ENCODE data around the gene TM7SF3. TPM values are rescaled to one million over a fixed set of nuclear protein-coding genes. Genes with fewer than 3 reads are reported as not detected.
"Not testable (repeated sequence)": the region's sequence is repeated elsewhere in the genome, so short reads cannot be mapped to it uniquely, and the experiment has no call there.

TM7SF3 gene
- total RNA-seq, 2 experiments from 2014 or later = 32.4 to 33.6 TPM

GRCh38 chr12:26971963-26972362 is 42.2 kb downstream of the TM7SF3 start:
- Mint-ChIP-seq H3K36me3 (peaks cover 37% of the 10 kb centered on the region), H3K4me3 (peak overlapping the region; percentile 9), H3K27me3 (no peaks in the 10 kb centered on the region)

DNA sequence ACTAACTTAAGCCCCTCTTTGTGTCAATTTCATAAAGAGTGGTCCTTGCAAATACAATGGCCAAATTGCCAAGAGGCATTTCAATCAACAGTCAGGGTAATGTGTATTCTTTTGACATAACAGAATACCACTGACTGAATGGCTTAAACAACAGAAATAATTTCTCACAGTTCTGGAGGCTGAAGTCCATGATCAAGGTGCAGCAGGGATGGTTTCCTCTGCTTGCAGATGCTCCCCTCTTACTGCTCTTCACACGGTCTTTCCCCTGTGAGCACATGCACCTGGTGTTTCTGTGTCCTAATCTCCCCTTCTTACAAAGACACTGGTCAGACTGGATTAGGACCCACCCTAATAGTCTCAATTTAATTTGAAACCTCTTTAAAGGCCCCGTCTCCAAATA is 44.0 kb downstream of the TM7SF3 start:
- DNase-seq = no peak
- peaks cover 9% of the 10 kb centered on the region for H3K4me1 Mint-ChIP-seq
- H3K27ac Mint-ChIP-seq = no peak overlapping the region
- H3K27me3 Mint-ChIP-seq = no peaks in the 10 kb centered on the region
- H3K9me3 Mint-ChIP-seq = no peaks in the 10 kb centered on the region
- H3K4me3 Mint-ChIP-seq = no peak overlapping the region
- H3K36me3 Mint-ChIP-seq = peaks cover 29% of the 10 kb centered on the region

More at GRCh38 chr12:26971963-26972362, 42.2 kb downstream of the TM7SF3 start:
- DNase-seq = peak; percentile 70
- H3K27ac Mint-ChIP-seq = peak overlapping the region; percentile 44
- H3K9me3 Mint-ChIP-seq = no peaks in the 10 kb centered on the region
- H3K4me1 Mint-ChIP-seq = peaks cover 9% of the 10 kb centered on the region

DNA sequence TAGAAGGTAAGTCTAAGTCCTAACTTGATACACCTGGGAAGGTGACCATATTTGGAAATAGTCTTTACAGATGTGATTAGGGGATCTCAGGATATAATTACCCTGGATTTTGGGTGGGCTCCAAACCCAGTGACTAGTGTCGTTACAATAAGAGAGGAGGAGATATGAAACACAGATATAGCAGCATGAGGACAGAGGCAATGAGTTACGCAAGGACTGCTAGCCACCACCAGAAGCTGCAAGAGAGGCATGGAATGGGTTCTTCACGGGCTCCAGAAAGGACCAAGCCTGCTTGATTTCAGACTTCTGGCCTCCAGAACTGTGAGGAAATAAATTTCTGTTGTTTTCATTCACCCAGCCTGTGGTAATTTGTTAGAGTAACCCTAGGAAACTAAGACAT is 47.3 kb downstream of the TM7SF3 start:
- H3K27ac Mint-ChIP-seq = no peak overlapping the region
- peaks cover 26% of the 10 kb centered on the region for H3K36me3 Mint-ChIP-seq
- H3K9me3 Mint-ChIP-seq = no peaks in the 10 kb centered on the region
- no peak overlapping the region for H3K4me3 Mint-ChIP-seq
- H3K4me1 Mint-ChIP-seq = peaks cover 8% of the 10 kb centered on the region
- no peaks in the 10 kb centered on the region for H3K27me3 Mint-ChIP-seq
- no peak for DNase-seq

DNA sequence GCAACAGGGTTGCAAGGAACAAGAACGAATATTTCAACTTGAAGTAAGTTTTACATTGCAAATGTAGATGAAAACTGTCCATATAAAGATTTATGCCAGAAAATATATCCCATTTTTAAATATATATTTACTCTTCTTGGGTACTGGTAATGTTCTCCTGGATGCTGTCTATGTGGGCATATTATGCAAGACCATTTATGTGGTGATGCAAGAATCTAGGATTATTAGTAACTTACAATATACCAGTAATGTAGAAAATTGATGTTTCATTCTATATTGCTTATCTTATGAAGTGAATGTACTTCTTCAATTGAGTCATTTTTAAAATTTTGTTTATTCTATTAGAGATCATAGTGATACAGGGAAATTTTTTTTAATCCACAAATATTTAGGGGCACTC is 50.8 kb downstream of the TM7SF3 start:
- Mint-ChIP-seq H3K27me3 (no peaks in the 10 kb centered on the region), H3K27ac (no peak overlapping the region), H3K9me3 (no peaks in the 10 kb centered on the region), H3K4me3 (no peak overlapping the region), H3K36me3 (peaks cover 17% of the 10 kb centered on the region), H3K4me1 (no peaks in the 10 kb centered on the region)
- DNase-seq = no peak

GRCh38 chr12:26961803-26962202 is 52.4 kb downstream of the TM7SF3 start:
- no peaks in the 10 kb centered on the region for H3K4me1 Mint-ChIP-seq
- H3K36me3 Mint-ChIP-seq = peaks cover 17% of the 10 kb centered on the region
- H3K9me3 Mint-ChIP-seq = no peaks in the 10 kb centered on the region

DNA sequence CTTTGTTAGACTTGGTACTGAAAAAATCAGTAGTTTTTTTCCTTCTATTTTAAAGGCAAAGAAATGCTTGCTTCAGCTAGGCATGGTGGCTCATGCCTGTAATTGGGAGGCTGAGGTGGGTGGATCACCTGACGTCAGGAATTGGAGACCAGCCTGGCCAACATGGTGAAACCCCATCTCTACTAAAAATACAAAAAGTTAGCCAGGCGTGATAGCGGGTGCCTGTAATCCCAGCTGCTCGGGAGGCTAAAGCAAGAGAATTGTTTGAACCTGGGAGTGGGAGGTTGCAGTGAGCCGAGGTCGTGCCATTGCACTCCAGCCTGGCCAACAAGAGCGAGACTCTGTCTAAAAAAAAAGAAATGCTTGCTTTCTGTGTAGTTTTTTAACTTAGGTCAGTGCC is 52.8 kb downstream of the TM7SF3 start:
- peaks cover 17% of the 10 kb centered on the region for H3K36me3 Mint-ChIP-seq
- not testable (repeated sequence) for H3K9me3 Mint-ChIP-seq, H3K27ac Mint-ChIP-seq, DNase-seq, H3K4me3 Mint-ChIP-seq, H3K27me3 Mint-ChIP-seq, H3K4me1 Mint-ChIP-seq

More at GRCh38 chr12:26961803-26962202, 52.4 kb downstream of the TM7SF3 start:
- no peak overlapping the region for H3K27ac Mint-ChIP-seq
- H3K4me3 Mint-ChIP-seq = no peak overlapping the region
- H3K27me3 Mint-ChIP-seq = no peaks in the 10 kb centered on the region
- DNase-seq = no peak

DNA sequence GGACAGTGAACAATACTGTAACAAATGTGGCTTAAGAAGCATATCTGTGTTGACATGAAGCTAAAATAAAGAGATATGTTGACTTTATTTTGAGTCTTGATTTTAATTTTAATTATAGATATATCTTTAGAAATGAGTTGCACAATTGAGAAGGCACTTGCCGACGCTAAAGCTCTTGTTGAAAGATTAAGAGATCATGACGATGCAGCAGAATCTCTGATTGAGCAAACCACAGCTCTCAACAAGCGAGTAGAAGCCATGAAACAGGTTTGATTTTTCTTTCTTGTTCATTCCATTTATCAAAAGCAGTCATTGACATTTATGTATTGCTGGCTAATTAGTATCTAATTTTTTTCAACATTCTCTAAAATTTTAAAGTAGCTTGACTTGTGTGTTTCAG is 60.2 kb downstream of the TM7SF3 start:
- Mint-ChIP-seq H3K4me1 (peaks cover 37% of the 10 kb centered on the region), H3K27me3 (no peaks in the 10 kb centered on the region), H3K36me3 (peaks cover 32% of the 10 kb centered on the region), H3K27ac (no peak overlapping the region), H3K9me3 (no peaks in the 10 kb centered on the region), H3K4me3 (no peak overlapping the region)
- DNase-seq = no peak

GRCh38 chr12:26953447-26953846 is 60.7 kb downstream of the TM7SF3 start:
- H3K4me1 Mint-ChIP-seq = peaks cover 37% of the 10 kb centered on the region
- H3K27ac Mint-ChIP-seq = no peak overlapping the region
- H3K9me3 Mint-ChIP-seq = peaks cover 1% of the 10 kb centered on the region
- DNase-seq = no peak
- H3K4me3 Mint-ChIP-seq = no peak overlapping the region
- H3K27me3 Mint-ChIP-seq = no peaks in the 10 kb centered on the region
- peaks cover 36% of the 10 kb centered on the region for H3K36me3 Mint-ChIP-seq

- Mint-ChIP-seq H3K4me1 (peaks cover 44% of the 10 kb centered on the region), H3K4me3 (no peak overlapping the region), H3K27me3 (no peaks in the 10 kb centered on the region), H3K9me3 (peaks cover 14% of the 10 kb centered on the region), H3K27ac (no peak overlapping the region), H3K36me3 (peaks cover 63% of the 10 kb centered on the region)
- no peak for DNase-seq
These were observed 65.9 kb downstream of the TM7SF3 start for GRCh38 chr12:26948309-26948708.

DNA sequence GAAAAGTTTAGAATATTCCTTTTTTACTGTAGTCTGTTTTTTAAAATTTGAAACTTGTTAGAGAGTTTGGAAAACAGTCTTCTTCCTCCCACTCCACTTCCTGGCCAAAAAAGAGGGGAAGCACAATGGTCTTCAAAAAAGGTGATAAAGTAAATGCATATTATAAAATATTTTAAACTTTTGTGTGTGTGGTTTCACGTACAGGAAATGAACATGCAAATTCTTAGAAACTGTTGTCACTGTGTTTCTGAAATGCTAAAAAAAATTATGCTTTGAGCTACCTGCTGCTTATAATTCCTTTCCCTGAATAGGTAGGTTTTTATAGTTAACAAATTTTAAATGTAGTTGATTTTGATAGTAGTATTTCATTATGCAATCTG is 73.0 kb downstream of the TM7SF3 start:
- peaks cover 23% of the 10 kb centered on the region for H3K36me3 Mint-ChIP-seq
- peaks cover 3% of the 10 kb centered on the region for H3K9me3 Mint-ChIP-seq
- H3K27ac Mint-ChIP-seq = peak overlapping the region; percentile 93
- no peak for DNase-seq
- H3K27me3 Mint-ChIP-seq = no peaks in the 10 kb centered on the region
- peak overlapping the region; percentile 97 for H3K4me3 Mint-ChIP-seq
- H3K4me1 Mint-ChIP-seq = peaks cover 49% of the 10 kb centered on the region

GRCh38 chr12:26940516-26941214 is 73.5 kb downstream of the TM7SF3 start:
- peak; percentile 26 for DNase-seq
- peaks cover 3% of the 10 kb centered on the region for H3K9me3 Mint-ChIP-seq
- peaks cover 50% of the 10 kb centered on the region for H3K4me1 Mint-ChIP-seq
- H3K4me3 Mint-ChIP-seq = peak overlapping the region; percentile 97
- H3K27ac Mint-ChIP-seq = peak overlapping the region; percentile 93
- no peaks in the 10 kb centered on the region for H3K27me3 Mint-ChIP-seq
- peaks cover 22% of the 10 kb centered on the region for H3K36me3 Mint-ChIP-seq

DNA sequence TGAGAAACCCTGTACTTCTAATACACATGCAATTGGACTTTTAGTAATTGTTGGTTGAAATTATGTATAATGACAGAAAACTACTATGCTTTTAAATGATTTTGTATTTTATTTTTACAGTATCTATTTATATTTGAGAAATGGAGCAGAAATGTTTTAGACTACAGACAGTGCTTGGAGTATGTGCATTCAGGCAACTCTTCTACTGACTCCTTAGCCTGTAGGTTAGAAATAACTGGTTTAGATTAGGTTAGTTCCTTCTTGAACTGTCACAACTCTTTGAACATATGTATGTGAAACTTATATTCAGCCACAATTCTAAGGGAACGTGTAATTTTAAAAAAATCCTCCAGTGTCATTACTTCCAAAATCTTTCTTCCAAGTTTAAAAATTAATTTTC is 74.2 kb downstream of the TM7SF3 start:
- DNase-seq = no peak
- peak overlapping the region; percentile 80 for H3K27ac Mint-ChIP-seq
- H3K4me3 Mint-ChIP-seq = peak overlapping the region; percentile 97
- H3K36me3 Mint-ChIP-seq = peaks cover 23% of the 10 kb centered on the region
- peaks cover 54% of the 10 kb centered on the region for H3K4me1 Mint-ChIP-seq
- peaks cover 2% of the 10 kb centered on the region for H3K9me3 Mint-ChIP-seq
- no peaks in the 10 kb centered on the region for H3K27me3 Mint-ChIP-seq

DNA sequence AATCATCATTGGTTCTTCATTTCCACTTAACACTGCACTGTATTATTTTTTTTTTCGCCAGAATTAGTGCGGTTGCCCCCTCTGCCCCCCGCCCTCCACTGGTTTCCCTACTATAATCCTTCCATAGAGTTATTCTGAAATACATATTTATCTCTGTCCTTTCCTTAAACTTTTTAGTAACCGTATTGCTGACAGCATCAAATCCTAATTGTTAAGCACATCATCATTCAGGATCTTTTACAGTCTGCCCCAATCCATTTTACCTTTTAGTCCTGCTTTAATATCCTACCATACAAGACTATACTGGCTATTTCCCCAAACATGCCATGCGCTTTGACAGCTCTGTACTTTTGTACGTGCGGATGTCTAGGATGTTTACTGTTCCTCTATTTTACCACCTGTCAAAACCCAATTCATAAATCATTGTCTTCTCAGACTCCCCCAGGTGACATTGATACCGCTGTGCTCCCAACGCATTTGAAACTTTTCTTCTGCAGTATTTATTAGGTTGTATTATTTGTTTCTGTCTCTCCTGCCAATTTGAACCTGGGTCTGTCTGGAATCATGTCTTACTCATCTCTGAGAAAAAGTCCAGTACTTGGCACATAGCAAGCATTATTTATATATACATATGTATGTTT is 74.9 kb downstream of the TM7SF3 start:
- Mint-ChIP-seq H3K4me1 (peaks cover 57% of the 10 kb centered on the region), H3K4me3 (peak overlapping the region; percentile 97), H3K27ac (peak overlapping the region; percentile 99), H3K9me3 (no peaks in the 10 kb centered on the region), H3K27me3 (no peaks in the 10 kb centered on the region), H3K36me3 (peaks cover 27% of the 10 kb centered on the region)
- no peak for DNase-seq

DNA sequence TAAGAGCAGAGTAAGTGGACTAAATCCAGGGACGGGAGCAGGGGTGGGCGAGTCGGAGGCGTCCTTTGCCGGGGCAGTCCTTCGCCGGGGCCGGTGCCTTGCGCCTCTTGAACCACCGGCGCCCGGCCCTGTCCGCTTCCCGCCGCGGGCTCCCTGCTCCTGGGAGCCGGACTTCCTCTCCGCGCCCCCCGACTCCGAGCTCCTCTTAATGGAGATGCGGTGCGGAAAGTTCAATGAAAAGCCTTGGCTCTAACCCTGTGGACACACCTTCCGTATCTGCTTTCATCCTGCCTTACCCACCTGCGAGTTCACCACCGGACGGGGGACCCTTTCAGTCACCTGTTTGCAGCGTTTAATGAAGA is 75.5 kb downstream of the TM7SF3 start:
- no peak for DNase-seq

GRCh38 chr12:26937863-26938700 is 76.1 kb downstream of the TM7SF3 start, which contains the start of the genes FGFR1OP2 and INTS13:
TSS of gene FGFR1OP2 (plus strand) at chr12:26938470. CDS start at chr12:26954159, 15,689 bp downstream.
TSS of gene INTS13 (minus strand) at chr12:26937981. CDS start at chr12:26936803, 1,178 bp downstream.
- Mint-ChIP-seq H3K27ac (peak within 1 kb of the TSS; percentile 99), H3K4me3 (peak within 1 kb of the TSS; percentile 97), H3K27me3 (no peaks in the 10 kb centered on the region), H3K36me3 (peaks cover 25% of the 10 kb centered on the region), H3K9me3 (no peaks in the 10 kb centered on the region), H3K4me1 (peaks cover 50% of the 10 kb centered on the region)
- DNase-seq = peak; percentile 97

More for the DNA sequence above, 75.5 kb downstream of the TM7SF3 start:
- H3K27ac Mint-ChIP-seq = peak overlapping the region; percentile 99
- H3K4me3 Mint-ChIP-seq = peak overlapping the region; percentile 97
- H3K4me1 Mint-ChIP-seq = peaks cover 52% of the 10 kb centered on the region
- H3K36me3 Mint-ChIP-seq = peaks cover 25% of the 10 kb centered on the region
- H3K9me3 Mint-ChIP-seq = no peaks in the 10 kb centered on the region
- no peaks in the 10 kb centered on the region for H3K27me3 Mint-ChIP-seq
